ENCODE results near the gene SH2B3. TPM values are rescaled to one million over a fixed set of nuclear protein-coding genes. Genes with fewer than 3 reads are reported as not detected.

SH2B3 gene
- total and polyA plus RNA-seq, 2 of the 13 experiments (the other 11 are each of a cell fraction or from before 2014, with no cell fraction given): 6.8 to 6.9 TPM

DNA sequence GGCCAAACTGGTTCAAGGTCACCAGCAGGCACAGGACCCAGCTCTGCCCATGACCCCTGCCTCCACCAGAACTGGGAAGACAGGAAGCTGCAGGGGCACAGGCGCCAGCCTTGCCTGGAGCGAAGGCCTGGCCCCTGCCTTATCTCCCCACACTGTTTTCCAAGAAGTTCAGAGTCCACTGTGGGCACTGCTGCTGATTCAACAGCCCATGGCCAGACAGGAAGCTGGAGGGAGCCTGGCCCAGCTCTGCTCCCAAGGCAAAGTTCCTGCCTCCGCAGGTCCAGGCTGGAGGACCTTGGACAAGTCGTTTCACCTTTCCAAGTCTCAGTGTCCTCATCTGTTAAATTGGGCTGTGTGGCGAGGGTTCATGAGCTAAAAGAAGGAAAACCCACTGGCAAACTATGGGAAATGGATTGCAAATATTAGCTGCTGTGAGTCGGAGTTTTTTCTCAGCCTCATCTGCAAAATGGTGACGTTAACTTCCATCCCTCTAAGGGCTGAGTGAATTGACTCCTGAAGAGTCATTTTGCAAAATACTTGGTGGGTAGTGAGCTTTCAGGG, 38.0 kb upstream of the SH2B3 start (continued):
- TF ChIP-seq ZNF766 (CRISPR knock-in tag; IDR thresholded peaks at IDR 0.05; ENCODE audit: borderline replicate concordance) (peak; percentile 71; the same call in 1 of the 2 replicates), ZNF660 (CRISPR knock-in tag; IDR thresholded peaks at IDR 0.05; ENCODE audit: borderline replicate concordance, low read depth) (no peak), MIER2 (CRISPR knock-in tag; IDR thresholded peaks at IDR 0.05) (no peak; the same call in 1 of the 2 replicates), ZNF225 (CRISPR knock-in tag; IDR thresholded peaks at IDR 0.05) (no peak), TBX2 (CRISPR knock-in tag; IDR thresholded peaks at IDR 0.05; ENCODE audit: borderline replicate concordance) (peak; percentile 85), ZNF772 (CRISPR knock-in tag; IDR thresholded peaks at IDR 0.05) (peak; percentile 81; the same call in 1 of the 2 replicates), ZNF451 (CRISPR knock-in tag; IDR thresholded peaks at IDR 0.05) (no peak), NR2F6 (IDR thresholded peaks at IDR 0.05) (peak; percentile 92), NR2F6 (CRISPR knock-in tag; IDR thresholded peaks at IDR 0.05) (peak; percentile 94), SP4 (CRISPR knock-in tag; IDR thresholded peaks at IDR 0.05) (peak; percentile 58; the same call in 1 of the 2 replicates), MAFG (CRISPR knock-in tag; IDR thresholded peaks at IDR 0.05) (no peak), CBX2 (IDR thresholded peaks at IDR 0.05; ENCODE audit: low read depth, low read length) (no peak), CBX2 (CRISPR knock-in tag; IDR thresholded peaks at IDR 0.05; ENCODE audit: low read depth) (no peak), ZNF619 (CRISPR knock-in tag; IDR thresholded peaks at IDR 0.05) (no peak), GPN1 (CRISPR knock-in tag; IDR thresholded peaks at IDR 0.05; ENCODE audit: borderline replicate concordance) (no peak), ZNF773 (CRISPR knock-in tag; IDR thresholded peaks at IDR 0.05; ENCODE audit: borderline replicate concordance) (no peak), ZFP82 (CRISPR knock-in tag; IDR thresholded peaks at IDR 0.05; ENCODE audit: borderline replicate concordance) (no peak), ATRX (CRISPR knock-in tag; IDR thresholded peaks at IDR 0.05; ENCODE audit: borderline replicate concordance) (no peak), ZSCAN29 (CRISPR knock-in tag; conservative IDR thresholded peaks at IDR 0.05) (peak; percentile 91), CEBPG (CRISPR knock-in tag; IDR thresholded peaks at IDR 0.05) (peak; percentile 45), CBFB (CRISPR knock-in tag; IDR thresholded peaks at IDR 0.05) (peak; percentile 63; the same call in 1 of the 2 replicates), ZNF432 (CRISPR knock-in tag; IDR thresholded peaks at IDR 0.05; ENCODE audit: borderline replicate concordance) (no peak), HMG20B (CRISPR knock-in tag; conservative IDR thresholded peaks at IDR 0.05) (0 out of 2 replicates have a peak, but pooled peaks have one; percentile 15)
- TF ChIP-seq, protein P1, sequence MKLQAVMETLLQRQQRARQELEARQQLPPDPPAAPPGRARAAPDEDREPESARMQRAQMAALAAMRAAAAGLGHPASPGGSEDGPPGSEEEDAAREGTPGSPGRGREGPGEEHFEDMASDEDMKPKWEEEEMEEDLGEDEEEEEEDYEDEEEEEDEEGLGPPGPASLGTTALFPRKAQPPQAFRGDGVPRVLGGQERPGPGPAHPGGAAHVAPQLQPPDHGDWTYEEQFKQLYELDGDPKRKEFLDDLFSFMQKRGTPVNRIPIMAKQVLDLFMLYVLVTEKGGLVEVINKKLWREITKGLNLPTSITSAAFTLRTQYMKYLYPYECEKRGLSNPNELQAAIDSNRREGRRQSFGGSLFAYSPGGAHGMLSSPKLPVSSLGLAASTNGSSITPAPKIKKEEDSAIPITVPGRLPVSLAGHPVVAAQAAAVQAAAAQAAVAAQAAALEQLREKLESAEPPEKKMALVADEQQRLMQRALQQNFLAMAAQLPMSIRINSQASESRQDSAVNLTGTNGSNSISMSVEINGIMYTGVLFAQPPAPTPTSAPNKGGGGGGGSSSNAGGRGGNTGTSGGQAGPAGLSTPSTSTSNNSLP (IDR thresholded peaks at IDR 0.05; ENCODE audit: low read depth, low read length): no peak
- TF ChIP-seq, protein P2, sequence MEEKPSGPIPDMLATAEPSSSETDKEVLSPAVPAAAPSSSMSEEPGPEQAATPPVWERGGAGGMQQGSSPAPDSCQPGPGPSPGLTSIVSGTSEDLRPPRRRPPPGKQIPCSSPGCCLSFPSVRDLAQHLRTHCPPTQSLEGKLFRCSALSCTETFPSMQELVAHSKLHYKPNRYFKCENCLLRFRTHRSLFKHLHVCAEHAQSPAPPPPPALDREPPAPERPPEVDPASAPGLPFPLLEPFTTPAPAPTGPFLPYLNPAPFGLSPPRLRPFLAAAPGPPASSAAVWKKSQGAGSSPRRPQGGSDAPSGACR (CRISPR knock-in tag; IDR thresholded peaks at IDR 0.05): 0 out of 2 replicates have a peak, but pooled peaks have one; percentile 60
- TF ChIP-seq, protein P3, sequence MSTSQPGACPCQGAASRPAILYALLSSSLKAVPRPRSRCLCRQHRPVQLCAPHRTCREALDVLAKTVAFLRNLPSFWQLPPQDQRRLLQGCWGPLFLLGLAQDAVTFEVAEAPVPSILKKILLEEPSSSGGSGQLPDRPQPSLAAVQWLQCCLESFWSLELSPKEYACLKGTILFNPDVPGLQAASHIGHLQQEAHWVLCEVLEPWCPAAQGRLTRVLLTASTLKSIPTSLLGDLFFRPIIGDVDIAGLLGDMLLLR (CRISPR knock-in tag; IDR thresholded peaks at IDR 0.05): peak; percentile 70; the same call in 1 of the 2 replicates
- TF ChIP-seq, protein P4, sequence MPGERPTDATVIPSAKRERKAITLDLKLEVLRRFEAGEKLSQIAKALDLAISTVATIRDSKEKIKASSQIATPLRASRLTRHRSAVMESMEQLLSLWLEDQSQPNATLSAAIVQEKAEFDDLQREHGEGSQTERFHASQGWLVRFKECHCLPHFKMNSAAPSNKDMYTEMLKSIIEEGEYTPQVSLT (CRISPR knock-in tag; IDR thresholded peaks at IDR 0.05; ENCODE audit: borderline replicate concordance, low read depth): no peak
- TF ChIP-seq, protein P5, sequence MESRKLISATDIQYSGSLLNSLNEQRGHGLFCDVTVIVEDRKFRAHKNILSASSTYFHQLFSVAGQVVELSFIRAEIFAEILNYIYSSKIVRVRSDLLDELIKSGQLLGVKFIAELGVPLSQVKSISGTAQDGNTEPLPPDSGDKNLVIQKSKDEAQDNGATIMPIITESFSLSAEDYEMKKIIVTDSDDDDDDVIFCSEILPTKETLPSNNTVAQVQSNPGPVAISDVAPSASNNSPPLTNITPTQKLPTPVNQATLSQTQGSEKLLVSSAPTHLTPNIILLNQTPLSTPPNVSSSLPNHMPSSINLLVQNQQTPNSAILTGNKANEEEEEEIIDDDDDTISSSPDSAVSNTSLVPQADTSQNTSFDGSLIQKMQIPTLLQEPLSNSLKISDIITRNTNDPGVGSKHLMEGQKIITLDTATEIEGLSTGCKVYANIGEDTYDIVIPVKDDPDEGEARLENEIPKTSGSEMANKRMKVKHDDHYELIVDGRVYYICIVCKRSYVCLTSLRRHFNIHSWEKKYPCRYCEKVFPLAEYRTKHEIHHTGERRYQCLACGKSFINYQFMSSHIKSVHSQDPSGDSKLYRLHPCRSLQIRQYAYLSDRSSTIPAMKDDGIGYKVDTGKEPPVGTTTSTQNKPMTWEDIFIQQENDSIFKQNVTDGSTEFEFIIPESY (CRISPR knock-in tag; IDR thresholded peaks at IDR 0.05): peak; percentile 75

Measured in HepG2 (cell line).